ENCODE data around the gene HMGXB3. TPM values are rescaled to one million over a fixed set of nuclear protein-coding genes. Genes with fewer than 3 reads are reported as not detected.
A peak's percentile ranks its signal among the peaks of the same experiment; 100 is the strongest.

HMGXB3 gene
- total and polyA plus RNA-seq, 9 donors = 14.1 to 32.1 (median 28.1) TPM

DNA sequence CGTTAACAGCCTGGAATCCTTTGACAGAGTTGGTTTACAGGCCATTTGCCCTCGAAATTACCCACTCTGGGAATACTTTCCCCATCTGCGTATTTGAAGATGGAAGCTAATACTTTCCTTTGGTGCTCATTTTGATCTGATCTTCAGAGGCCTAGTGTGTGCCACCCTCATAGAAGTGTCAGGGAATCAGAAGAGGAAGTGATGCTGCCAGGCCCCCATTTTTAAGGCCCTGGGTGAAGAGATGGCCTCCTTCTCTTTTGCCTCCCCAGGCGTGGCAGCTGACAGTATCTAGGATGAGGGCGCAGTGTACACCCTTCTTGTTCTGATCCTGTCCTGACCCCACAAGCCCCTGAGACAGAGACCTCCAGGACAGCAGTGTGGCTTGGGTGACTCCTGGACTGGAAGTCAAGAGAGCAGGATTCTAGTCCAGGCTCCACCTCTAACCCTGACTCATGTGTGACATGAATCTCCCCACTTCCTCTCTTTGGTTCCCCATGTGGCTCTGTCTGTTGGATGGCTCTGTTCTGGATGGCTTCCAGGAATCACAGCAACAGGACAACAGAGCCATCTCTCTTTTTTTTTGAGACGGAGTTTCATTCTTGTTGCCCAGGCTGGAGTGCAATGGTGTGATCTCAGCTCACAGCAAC, 58.1 kb downstream of the HMGXB3 start:
- Histone ChIP-seq H3K9me3 (no peaks in the 10 kb centered on the region), H3K27ac (no peak overlapping the region), H3K4me1 (ENCODE audit: insufficient read depth) (no peaks in the 10 kb centered on the region), H3K36me3 (no peaks in the 10 kb centered on the region), H3K27me3 (no peaks in the 10 kb centered on the region), H3K4me3 (no peak overlapping the region)
- WGBS, 3 donors = 88 to 90% (median 90%) methylated on average over 6 of the region's 6 CpGs
- TF ChIP-seq EP300 (IDR thresholded peaks at IDR 0.05) (no peak), POLR2A (IDR thresholded peaks at IDR 0.05) (no peak)
- TF ChIP-seq, protein P1, sequence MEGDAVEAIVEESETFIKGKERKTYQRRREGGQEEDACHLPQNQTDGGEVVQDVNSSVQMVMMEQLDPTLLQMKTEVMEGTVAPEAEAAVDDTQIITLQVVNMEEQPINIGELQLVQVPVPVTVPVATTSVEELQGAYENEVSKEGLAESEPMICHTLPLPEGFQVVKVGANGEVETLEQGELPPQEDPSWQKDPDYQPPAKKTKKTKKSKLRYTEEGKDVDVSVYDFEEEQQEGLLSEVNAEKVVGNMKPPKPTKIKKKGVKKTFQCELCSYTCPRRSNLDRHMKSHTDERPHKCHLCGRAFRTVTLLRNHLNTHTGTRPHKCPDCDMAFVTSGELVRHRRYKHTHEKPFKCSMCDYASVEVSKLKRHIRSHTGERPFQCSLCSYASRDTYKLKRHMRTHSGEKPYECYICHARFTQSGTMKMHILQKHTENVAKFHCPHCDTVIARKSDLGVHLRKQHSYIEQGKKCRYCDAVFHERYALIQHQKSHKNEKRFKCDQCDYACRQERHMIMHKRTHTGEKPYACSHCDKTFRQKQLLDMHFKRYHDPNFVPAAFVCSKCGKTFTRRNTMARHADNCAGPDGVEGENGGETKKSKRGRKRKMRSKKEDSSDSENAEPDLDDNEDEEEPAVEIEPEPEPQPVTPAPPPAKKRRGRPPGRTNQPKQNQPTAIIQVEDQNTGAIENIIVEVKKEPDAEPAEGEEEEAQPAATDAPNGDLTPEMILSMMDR (IDR thresholded peaks at IDR 0.05) = no peak
- DNase-seq = no peak
- intact Hi-C loops (cut with DNase I) = no loop called here

- H3K36me3 ChIP-seq = no peaks in the 10 kb centered on the region
- no peaks in the 10 kb centered on the region for H3K27me3 ChIP-seq
- intact Hi-C loops (cut with DNase I) = no loop called here
- no peaks in the 10 kb centered on the region for H3K4me1 ChIP-seq (ENCODE audit: insufficient read depth)
- H3K27ac ChIP-seq = no peak overlapping the region
- WGBS, 3 donors = 77 to 88% (median 82%) methylated on average over 11 of the region's 11 CpGs
- DNase-seq = no peak
- H3K4me3 ChIP-seq = no peak overlapping the region
- no peaks in the 10 kb centered on the region for H3K9me3 ChIP-seq
- TF ChIP-seq, protein P1 (IDR thresholded peaks at IDR 0.05) = no peak
- TF ChIP-seq POLR2A (IDR thresholded peaks at IDR 0.05) (no peak), EP300 (IDR thresholded peaks at IDR 0.05) (no peak)
Measured at GRCh38 chr5:150059623-150060022, 59.1 kb downstream of the HMGXB3 start.

- Histone ChIP-seq H3K36me3 (no peaks in the 10 kb centered on the region), H3K4me1 (ENCODE audit: insufficient read depth) (no peaks in the 10 kb centered on the region)
- DNase-seq = peak in 1 of 5 donors; percentile 17
Measured at GRCh38 chr5:150060471-150060870, 59.9 kb downstream of the HMGXB3 start.

DNA sequence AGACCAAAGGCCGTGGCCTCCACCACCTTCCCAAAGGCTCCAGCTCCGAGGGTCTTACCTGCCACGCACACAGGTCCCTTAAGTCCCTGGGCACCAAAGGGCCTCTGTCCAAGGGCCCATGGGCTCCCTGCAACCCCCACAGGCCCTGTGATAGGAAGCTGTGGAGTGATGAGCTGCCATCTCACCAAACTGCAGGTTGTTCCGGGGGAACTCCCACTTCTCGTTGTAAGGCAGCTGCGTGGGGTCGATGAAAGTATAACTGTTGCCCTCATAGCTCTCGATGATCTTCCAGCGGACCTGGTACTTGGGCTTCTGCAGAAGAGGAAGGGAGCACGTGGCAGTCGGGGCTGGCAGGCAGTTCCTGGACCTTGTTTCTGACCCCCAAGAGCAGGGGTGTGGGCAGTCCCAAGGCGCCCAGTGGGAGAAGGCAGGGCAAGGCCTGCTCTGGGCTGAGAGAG, 61.0 kb downstream of the HMGXB3 start:
- H3K9me3 ChIP-seq = no peaks in the 10 kb centered on the region
- no peaks in the 10 kb centered on the region for H3K4me1 ChIP-seq (ENCODE audit: insufficient read depth)
- TF ChIP-seq EP300 (IDR thresholded peaks at IDR 0.05) (no peak), POLR2A (IDR thresholded peaks at IDR 0.05) (no peak)
- TF ChIP-seq, protein P1 (IDR thresholded peaks at IDR 0.05) = no peak
- intact Hi-C loops (cut with DNase I) = no loop called here
- H3K27ac ChIP-seq = no peak overlapping the region
- no peak overlapping the region for H3K4me3 ChIP-seq
- no peaks in the 10 kb centered on the region for H3K27me3 ChIP-seq
- DNase-seq = peak in 1 of 5 donors; percentile 17
- H3K36me3 ChIP-seq = no peaks in the 10 kb centered on the region
- 90 to 96% (median 93%) methylated on average over 12 of the region's 12 CpGs for WGBS, 3 donors

More at GRCh38 chr5:150060471-150060870, 59.9 kb downstream of the HMGXB3 start:
- TF ChIP-seq, protein P1 (IDR thresholded peaks at IDR 0.05) = no peak
- TF ChIP-seq EP300 (IDR thresholded peaks at IDR 0.05) (no peak), POLR2A (IDR thresholded peaks at IDR 0.05) (no peak)
- WGBS, 3 donors = 67 to 87% (median 75%) methylated on average over 7 of the region's 7 CpGs
- Histone ChIP-seq H3K27me3 (no peaks in the 10 kb centered on the region), H3K4me3 (no peak overlapping the region), H3K27ac (no peak overlapping the region), H3K9me3 (no peaks in the 10 kb centered on the region)
- intact Hi-C loops (cut with DNase I) = no loop called here

Data from ovary (tissue), 9 donors.